ENCODE measurements around the gene FBXO8.

GRCh38 chr4:174198828-174199227, 84.6 kb downstream of the FBXO8 start:
- TF ChIP-seq, protein P1, sequence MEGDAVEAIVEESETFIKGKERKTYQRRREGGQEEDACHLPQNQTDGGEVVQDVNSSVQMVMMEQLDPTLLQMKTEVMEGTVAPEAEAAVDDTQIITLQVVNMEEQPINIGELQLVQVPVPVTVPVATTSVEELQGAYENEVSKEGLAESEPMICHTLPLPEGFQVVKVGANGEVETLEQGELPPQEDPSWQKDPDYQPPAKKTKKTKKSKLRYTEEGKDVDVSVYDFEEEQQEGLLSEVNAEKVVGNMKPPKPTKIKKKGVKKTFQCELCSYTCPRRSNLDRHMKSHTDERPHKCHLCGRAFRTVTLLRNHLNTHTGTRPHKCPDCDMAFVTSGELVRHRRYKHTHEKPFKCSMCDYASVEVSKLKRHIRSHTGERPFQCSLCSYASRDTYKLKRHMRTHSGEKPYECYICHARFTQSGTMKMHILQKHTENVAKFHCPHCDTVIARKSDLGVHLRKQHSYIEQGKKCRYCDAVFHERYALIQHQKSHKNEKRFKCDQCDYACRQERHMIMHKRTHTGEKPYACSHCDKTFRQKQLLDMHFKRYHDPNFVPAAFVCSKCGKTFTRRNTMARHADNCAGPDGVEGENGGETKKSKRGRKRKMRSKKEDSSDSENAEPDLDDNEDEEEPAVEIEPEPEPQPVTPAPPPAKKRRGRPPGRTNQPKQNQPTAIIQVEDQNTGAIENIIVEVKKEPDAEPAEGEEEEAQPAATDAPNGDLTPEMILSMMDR (IDR thresholded peaks at IDR 0.05) = no peak
- TF ChIP-seq, protein P2, sequence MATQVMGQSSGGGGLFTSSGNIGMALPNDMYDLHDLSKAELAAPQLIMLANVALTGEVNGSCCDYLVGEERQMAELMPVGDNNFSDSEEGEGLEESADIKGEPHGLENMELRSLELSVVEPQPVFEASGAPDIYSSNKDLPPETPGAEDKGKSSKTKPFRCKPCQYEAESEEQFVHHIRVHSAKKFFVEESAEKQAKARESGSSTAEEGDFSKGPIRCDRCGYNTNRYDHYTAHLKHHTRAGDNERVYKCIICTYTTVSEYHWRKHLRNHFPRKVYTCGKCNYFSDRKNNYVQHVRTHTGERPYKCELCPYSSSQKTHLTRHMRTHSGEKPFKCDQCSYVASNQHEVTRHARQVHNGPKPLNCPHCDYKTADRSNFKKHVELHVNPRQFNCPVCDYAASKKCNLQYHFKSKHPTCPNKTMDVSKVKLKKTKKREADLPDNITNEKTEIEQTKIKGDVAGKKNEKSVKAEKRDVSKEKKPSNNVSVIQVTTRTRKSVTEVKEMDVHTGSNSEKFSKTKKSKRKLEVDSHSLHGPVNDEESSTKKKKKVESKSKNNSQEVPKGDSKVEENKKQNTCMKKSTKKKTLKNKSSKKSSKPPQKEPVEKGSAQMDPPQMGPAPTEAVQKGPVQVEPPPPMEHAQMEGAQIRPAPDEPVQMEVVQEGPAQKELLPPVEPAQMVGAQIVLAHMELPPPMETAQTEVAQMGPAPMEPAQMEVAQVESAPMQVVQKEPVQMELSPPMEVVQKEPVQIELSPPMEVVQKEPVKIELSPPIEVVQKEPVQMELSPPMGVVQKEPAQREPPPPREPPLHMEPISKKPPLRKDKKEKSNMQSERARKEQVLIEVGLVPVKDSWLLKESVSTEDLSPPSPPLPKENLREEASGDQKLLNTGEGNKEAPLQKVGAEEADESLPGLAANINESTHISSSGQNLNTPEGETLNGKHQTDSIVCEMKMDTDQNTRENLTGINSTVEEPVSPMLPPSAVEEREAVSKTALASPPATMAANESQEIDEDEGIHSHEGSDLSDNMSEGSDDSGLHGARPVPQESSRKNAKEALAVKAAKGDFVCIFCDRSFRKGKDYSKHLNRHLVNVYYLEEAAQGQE (IDR thresholded peaks at IDR 0.05; ENCODE audit: insufficient read depth in 1 of 2, low read depth in 2 of 2, low read length in 1 of 2) = no peak
- no peak for TF ChIP-seq POLR2AphosphoS5 (IDR thresholded peaks at IDR 0.05; ENCODE audit: low read depth, low read length)
- no peak for TF ChIP-seq SIN3A (IDR thresholded peaks at IDR 0.05; ENCODE audit: borderline replicate concordance, insufficient read depth, low read depth, low read length)
